HCT116 (cell line): ENCODE measurements around the gene KCNK2. TPM values are rescaled to one million over a fixed set of nuclear protein-coding genes. Genes with fewer than 3 reads are reported as not detected.

Experiments used
- ATAC-seq: fragments of 200-7000 bp; cut with Tn5 transposase; 2 replicates; pipeline ENCODE4 v1.9.1; 2020; ENCODE audit warnings: mild to moderate bottlenecking, moderate library complexity
- BruUV-seq: library from RNA; stranded (reverse); fragments of 400-500 nt; replicated peaks from 2 replicates; lab custom pipeline; 2021; lab: Mats Ljungman, UMichigan
- CTCF ChIA-PET: fragments of 300-600 bp; sonication (Branson Sonifier 250); formaldehyde crosslinking; loops from one replicate; lab custom pipeline; 2021; ENCODE audit warnings: antibody characterized with exemption; lab: Charles Lee
- POLR2A ChIA-PET: fragments of 300-600, 350-600 bp; sonication (Branson Sonifier 250); formaldehyde crosslinking; loops from one replicate; lab custom pipeline; 2021; ENCODE audit warnings: antibody characterized with exemption; lab: Charles Lee
- RAD21 ChIA-PET, 2 experiments: fragments of 300-600 bp; sonication (Branson Sonifier 250); formaldehyde crosslinking; loops; one replicate each; lab custom pipeline; 2023; ENCODE audit warnings: low total read pairs in 2 of 2; ENCODE audit not compliant: uncharacterized antibody in 2 of 2, unreplicated experiment in 2 of 2, low non-redundant PET in 1 of 2; lab: Charles Lee
- DNase-seq: peaks from one replicate; pipeline ENCODE4 v3.0.0-alpha.2; 2010; ENCODE audit warnings: low read depth, low spot score
- H2AFZ ChIP-seq: fragments of 200-600 bp; shearing (Covaris generic), sonication (generic); 2 replicates; pipeline ENCODE4 v1.6.1; 2017; ENCODE audit warnings: low read depth, mixed run types, mixed read lengths, antibody characterized with exemption, low read length; ENCODE audit not compliant: poor library complexity, severe bottlenecking
- H3K27ac ChIP-seq: 2 replicates; pipeline ENCODE4 v1.5.1; 2012; ENCODE audit warnings: low read depth, low read length
- H3K27me3 ChIP-seq: fragments of 200-600 bp; sonication (generic); 2 replicates; pipeline ENCODE4 v1.6.1; 2016; ENCODE audit warnings: mixed run types, low read length, mixed read lengths; ENCODE audit not compliant: insufficient read depth
- H3K36me3 ChIP-seq, 2 experiments: fragments of 200-500 bp in 1 of 2; fragments of 200-600 bp in 1 of 2; sonication (Bioruptor generic) in 1 of 2; sonication (generic) in 1 of 2; 2 replicates each; pipeline versions ENCODE4 v1.5.1 to v1.6.1; 2014 to 2016; ENCODE audit warnings: low read length in 2 of 2, inconsistent platforms in 1 of 2, mixed read lengths in 1 of 2, mixed run types in 1 of 2; ENCODE audit not compliant: insufficient read depth in 2 of 2, control insufficient read depth in 1 of 2
- H3K4me1 ChIP-seq, 2 experiments: fragments of 200-600 bp in 1 of 2; sonication (generic) in 1 of 2; 2 replicates each; pipeline versions ENCODE4 v1.5.1 to v1.6.1; 2012 to 2017; ENCODE audit warnings: low read length in 2 of 2, inconsistent platforms in 1 of 2, mild to moderate bottlenecking in 1 of 2, mixed read lengths in 1 of 2, mixed run types in 1 of 2, moderate library complexity in 1 of 2; ENCODE audit not compliant: insufficient read depth in 2 of 2, control insufficient read depth in 1 of 2
- H3K4me2 ChIP-seq: fragments of 200-600 bp; sonication (generic); 2 replicates; pipeline ENCODE4 v1.6.1; 2017; ENCODE audit warnings: mixed run types, low read length, mixed read lengths
- H3K4me3 ChIP-seq, 2 experiments: fragments of 200-600 bp in 1 of 2; sonication (generic) in 1 of 2; replicated peaks in 1 of 2; 2 replicates each; pipeline ENCODE4 v1.5.1; 2011 to 2016; ENCODE audit warnings: low read length in 2 of 2, control low read depth in 1 of 2, low read depth in 1 of 2, mild to moderate bottlenecking in 1 of 2, mixed read lengths in 1 of 2, mixed run types in 1 of 2
- H3K79me2 ChIP-seq: fragments of 200-600 bp; sonication (generic); 2 replicates; pipeline ENCODE4 v1.6.1; 2017; ENCODE audit warnings: mild to moderate bottlenecking, mixed run types, low read length, moderate library complexity, mixed read lengths; ENCODE audit not compliant: insufficient read depth
- H3K9ac ChIP-seq: fragments of 200-600 bp; sonication (generic); 2 replicates; pipeline ENCODE4 v1.6.1; 2016; ENCODE audit warnings: low read length, mixed read lengths
- H3K9me2 ChIP-seq: fragments of 200-600 bp; sonication (generic), shearing (Covaris generic); 2 replicates; pipeline ENCODE4 v1.6.1; 2017; ENCODE audit warnings: mixed run types, mild to moderate bottlenecking, moderate library complexity; ENCODE audit not compliant: insufficient read depth
- H3K9me3 ChIP-seq, 2 experiments: fragments of 200-500 bp in 1 of 2; fragments of 200-600 bp in 1 of 2; sonication (Bioruptor generic) in 1 of 2; sonication (generic) in 1 of 2; 2 replicates each; pipeline ENCODE4 v1.6.1; 2014 to 2017; ENCODE audit warnings: low read length in 2 of 2, mixed read lengths in 2 of 2, inconsistent platforms in 1 of 2, low read depth in 1 of 2, mild to moderate bottlenecking in 1 of 2, mixed run types in 1 of 2, moderate library complexity in 1 of 2; ENCODE audit not compliant: control insufficient read depth in 1 of 2, insufficient read depth in 1 of 2
- H4K20me1 ChIP-seq: fragments of 200-600 bp; sonication (generic), shearing (Covaris generic); 2 replicates; pipeline ENCODE4 v1.6.1; 2017; ENCODE audit warnings: mixed run types, mild to moderate bottlenecking, moderate library complexity; ENCODE audit not compliant: insufficient read depth
- ATF3 ChIP-seq: IDR thresholded peaks from 2 replicates; pipeline ENCODE4 v1.6.1; 2012
- EZH2phosphoT487 ChIP-seq: fragments of 200-600 bp; IDR thresholded peaks from 2 replicates; pipeline ENCODE4 v1.6.1; 2018; ENCODE audit warnings: antibody characterized with exemption, borderline replicate concordance
- FOSL1 ChIP-seq: IDR thresholded peaks from 2 replicates; pipeline ENCODE4 v1.6.1; 2012; ENCODE audit warnings: low read depth
- JUND ChIP-seq: IDR thresholded peaks from 2 replicates; pipeline ENCODE4 v1.6.1; 2012
- MAX ChIP-seq: IDR thresholded peaks from 2 replicates; pipeline ENCODE4 v1.6.1; 2012
- POLR2A ChIP-seq: IDR thresholded peaks from 2 replicates; pipeline ENCODE4 v1.7.0; 2011; ENCODE audit warnings: borderline replicate concordance; ENCODE audit not compliant: insufficient read depth, insufficient read length; ENCODE audit errors: extremely low read depth
- POLR2AphosphoS5 ChIP-seq: IDR thresholded peaks from 2 replicates; pipeline ENCODE4 v1.6.1; 2011; ENCODE audit warnings: mild to moderate bottlenecking, low read depth, low read length, moderate library complexity
- RAD21 ChIP-seq: IDR thresholded peaks from 2 replicates; pipeline ENCODE4 v1.6.1; 2012; ENCODE audit warnings: low read depth, mild to moderate bottlenecking
- SRF ChIP-seq: IDR thresholded peaks from 2 replicates; pipeline ENCODE4 v1.6.1; 2012; ENCODE audit warnings: low read depth
- TCF7L2 ChIP-seq: IDR thresholded peaks from 2 replicates; pipeline ENCODE4 v1.7.0; 2011; ENCODE audit warnings: borderline replicate concordance, inconsistent platforms; ENCODE audit not compliant: insufficient read depth, insufficient read length; ENCODE audit errors: extremely low read depth
- ZNF274 ChIP-seq: fragments of 200-500 bp; sonication (Bioruptor generic); IDR thresholded peaks from 2 replicates; pipeline ENCODE4 v1.6.1; 2014; ENCODE audit warnings: mild to moderate bottlenecking, low read depth, low read length, inconsistent platforms
- intact Hi-C: fragments of 100-400 bp; cut with micrococcal nuclease; formaldehyde crosslinking; loops from 2 replicates; pipeline ENCODE4 v1.10.0; 2022
- total RNA-seq: library from RNA; stranded (reverse); gene quantifications from one replicate; pipeline ENCODE4 v1.2.1, GENCODE V29; 2021; ENCODE audit not compliant: unreplicated experiment

Gene KCNK2
- total RNA-seq, 1 experiment from 2014 or later = 0.27 TPM

GRCh38 chr1:215064327-215064726 is 18.2 kb upstream of the KCNK2 start:
- no peaks in the 10 kb centered on the region for H3K79me2 ChIP-seq
- intact Hi-C loops = no loop called here
- H3K36me3 ChIP-seq = no peaks in the 10 kb centered on the region
- no peaks in the 10 kb centered on the region for H3K9me3 ChIP-seq
- H3K9me2 ChIP-seq = no peaks in the 10 kb centered on the region
- H3K27me3 ChIP-seq = no peaks in the 10 kb centered on the region
- H3K27ac ChIP-seq = no peak overlapping the region
- H3K4me1 ChIP-seq = no peaks in the 10 kb centered on the region
- ATAC-seq (no peak), DNase-seq (no peak)
- H4K20me1 ChIP-seq = no peaks in the 10 kb centered on the region
- no TSS peak for BruUV-seq
- ChIA-PET POLR2A (no interaction called here), RAD21 (no interaction called here), CTCF (interaction anchor here (1.2 kb wide), 1 partner anchor 12 kb away, joined by 3 read pairs; no protein-coding TSS in a partner anchor)
- TF ChIP-seq ATF3 (no peak), EZH2phosphoT487 (no peak), POLR2AphosphoS5 (no peak), POLR2A (no peak), TCF7L2 (no peak), FOSL1 (no peak), MAX (no peak), RAD21 (no peak)
- no peak overlapping the region for H3K4me3 ChIP-seq
- no peak overlapping the region for H3K9ac ChIP-seq
- no peak overlapping the region for H3K4me2 ChIP-seq
- no peak overlapping the region for H2AFZ ChIP-seq

GRCh38 chr1:215071078-215071477 is 11.5 kb upstream of the KCNK2 start:
- Histone ChIP-seq H3K9me2 (no peaks in the 10 kb centered on the region), H3K9me3 (no peaks in the 10 kb centered on the region), H3K9ac (no peak overlapping the region), H4K20me1 (no peaks in the 10 kb centered on the region), H3K79me2 (no peaks in the 10 kb centered on the region), H3K36me3 (no peaks in the 10 kb centered on the region), H3K4me1 (no peaks in the 10 kb centered on the region), H3K4me3 (no peak overlapping the region), H3K27ac (no peak overlapping the region), H2AFZ (no peak overlapping the region), H3K4me2 (no peak overlapping the region), H3K27me3 (no peaks in the 10 kb centered on the region)
- POLR2A ChIA-PET = no interaction called here
- intact Hi-C loops = no loop called here
- CTCF ChIA-PET = no interaction called here
- BruUV-seq = no TSS peak
- DNase-seq = no peak
- RAD21 ChIA-PET = no interaction called here
- ATAC-seq = no peak
- no peak for TF ChIP-seq SRF
- TF ChIP-seq ZNF274 = no peak
- TF ChIP-seq POLR2A = no peak
- no peak for TF ChIP-seq JUND
